Prostate gland (tissue), 2 donors: Measurements from ENCODE around the gene ARMC2.

Experiments
- CTCF ChIP-seq, 4 experiments: fragments of 200-600 bp in 2 of 4; fragments of 450-650 bp in 2 of 4; sonication (generic) in 2 of 4; IDR thresholded peaks; 1 replicate in 3 of 4; 2 replicates in 1 of 4; pipeline ENCODE4 v1.5.1; 2016 to 2019; ENCODE audit warnings: antibody characterized with exemption in 4 of 4, mild to moderate bottlenecking in 2 of 4, moderate library complexity in 2 of 4
- POLR2A ChIP-seq: fragments of 450-650 bp; IDR thresholded peaks from one replicate; pipeline ENCODE4 v1.6.1; 2016; ENCODE audit warnings: antibody characterized with exemption, mild to moderate bottlenecking
- POLR2AphosphoS5 ChIP-seq: sonication (generic); formaldehyde crosslinking; IDR thresholded peaks from one replicate; pipeline ENCODE4 v1.6.1; 2017; ENCODE audit warnings: antibody characterized with exemption

DNA sequence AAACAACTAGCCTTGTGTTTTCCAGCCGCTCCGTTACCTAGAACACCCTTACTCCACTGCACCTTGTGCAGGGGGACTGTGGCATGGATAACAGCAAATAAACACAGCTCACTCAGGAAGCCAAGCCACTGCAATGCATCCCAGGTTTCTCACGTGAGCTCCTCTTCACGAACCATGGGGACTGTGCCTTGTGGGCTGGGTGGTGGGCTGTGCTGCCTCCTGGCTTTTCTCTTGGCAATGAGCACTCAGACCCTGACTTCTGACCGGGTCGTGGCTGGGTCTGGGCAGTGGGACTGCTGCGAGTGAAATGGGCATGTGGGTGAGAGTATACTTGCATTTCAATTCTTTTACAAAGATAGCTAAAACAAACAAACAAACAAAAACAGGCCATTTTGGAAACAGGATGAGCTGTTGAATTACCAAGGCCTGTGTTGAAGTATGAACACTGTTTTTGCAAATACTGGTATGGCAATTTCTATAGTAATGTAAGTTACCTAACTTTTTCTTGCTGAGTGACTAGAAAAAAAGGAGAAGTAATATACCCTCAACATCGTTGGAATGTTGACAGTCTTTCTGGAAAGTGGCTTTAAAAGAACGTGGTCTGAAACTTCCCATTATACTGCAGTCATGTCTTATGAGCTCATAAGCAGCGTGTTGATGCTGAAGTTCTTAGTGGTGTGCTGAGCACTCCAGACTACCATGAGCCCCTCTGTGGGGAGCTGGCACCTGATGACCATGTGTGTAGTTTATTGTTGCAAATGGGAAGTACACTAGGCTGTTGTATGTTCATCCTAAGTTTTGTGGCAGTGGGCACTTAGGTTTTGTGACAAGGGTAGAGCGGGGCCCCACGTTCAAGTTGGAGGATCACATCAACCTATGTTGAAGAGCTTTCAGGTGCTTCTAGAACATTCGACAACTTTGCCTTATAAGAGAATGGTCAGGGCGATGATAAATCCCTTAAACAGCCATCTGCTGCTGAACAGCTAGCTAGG lies 120.4 kb downstream of the ARMC2 start:
- TF ChIP-seq CTCF (IDR thresholded peaks at IDR 0.05), result no peak
- TF ChIP-seq POLR2A, result no peak
- TF ChIP-seq POLR2AphosphoS5, result no peak
